Ascending aorta (tissue), 2 donors: Measurements from ENCODE around the gene UNC5A. TPM values are rescaled to one million over a fixed set of nuclear protein-coding genes. Genes with fewer than 3 reads are reported as not detected.

Experiments used
- DNase-seq, 2 donors: peaks; one replicate each; pipeline ENCODE4 v3.0.0-alpha.2; 2019; ENCODE audit warnings: low spot score in 2 of 2
- H3K27ac ChIP-seq, 2 donors: fragments of 200-600 bp; sonication (generic); one replicate each; pipeline ENCODE4 v1.5.1; 2016 to 2017; ENCODE audit warnings: mild to moderate bottlenecking in 1 of 2
- H3K27me3 ChIP-seq: fragments of 200-600 bp; sonication (generic); one replicate; pipeline ENCODE4 v1.5.1; 2017
- H3K36me3 ChIP-seq, 2 donors: fragments of 200-600 bp; sonication (generic); one replicate each; pipeline ENCODE4 v1.5.1; 2016
- H3K4me1 ChIP-seq, 2 donors: fragments of 200-600 bp; sonication (generic); one replicate each; pipeline ENCODE4 v1.5.1; 2016 to 2017; ENCODE audit warnings: mild to moderate bottlenecking in 1 of 2
- H3K4me3 ChIP-seq, 2 donors: fragments of 200-600 bp; sonication (generic); one replicate each; pipeline ENCODE4 v1.5.1; 2016 to 2017; ENCODE audit warnings: mild to moderate bottlenecking in 1 of 2
- H3K9me3 ChIP-seq, 2 donors: fragments of 200-600 bp; sonication (generic); one replicate each; pipeline ENCODE4 v1.5.1; 2016
- CTCF ChIP-seq, 3 experiments: fragments of 200-600 bp in 2 of 3; fragments of 450-650 bp in 1 of 3; sonication (generic) in 2 of 3; IDR thresholded peaks; one replicate each; pipeline ENCODE4 v1.5.1; 2016 to 2019; ENCODE audit warnings: antibody characterized with exemption in 3 of 3, mild to moderate bottlenecking in 1 of 3, moderate library complexity in 1 of 3
- intact Hi-C: fragments of 100-400 bp; cut with DNase I; formaldehyde crosslinking; loops from one replicate; pipeline ENCODE4 v1.15.1; 2023
- total RNA-seq: library from RNA; depleted of rRNA; stranded (reverse); fragments of >200 nt; gene quantifications from one replicate; pipeline ENCODE4 v1.1.0, GENCODE V29; 2016

The UNC5A gene
- total RNA-seq, 1 donor from 2014 or later: not detected

GRCh38 chr5:176830995-176831423, 20.6 kb downstream of the UNC5A start:
- intact Hi-C loops: no loop called here
- no peak for DNase-seq
- TF ChIP-seq CTCF (IDR thresholded peaks at IDR 0.05): no peak
- H3K36me3 ChIP-seq: no peaks in the 10 kb centered on the region
- H3K27ac ChIP-seq: no peak overlapping the region
- no peaks in the 10 kb centered on the region for H3K4me1 ChIP-seq
- H3K27me3 ChIP-seq: no peaks in the 10 kb centered on the region
- H3K4me3 ChIP-seq: no peak overlapping the region
- H3K9me3 ChIP-seq: no peaks in the 10 kb centered on the region

GRCh38 chr5:176831425-176831824, 21.1 kb downstream of the UNC5A start:
- H3K36me3 ChIP-seq: no peaks in the 10 kb centered on the region
- no peak for TF ChIP-seq CTCF (IDR thresholded peaks at IDR 0.05)
- H3K27me3 ChIP-seq: no peaks in the 10 kb centered on the region
- H3K4me1 ChIP-seq: no peaks in the 10 kb centered on the region
- H3K4me3 ChIP-seq: no peak overlapping the region
- H3K9me3 ChIP-seq: no peaks in the 10 kb centered on the region
- DNase-seq: no peak
- no peak overlapping the region for H3K27ac ChIP-seq
- intact Hi-C loops: no loop called here

GRCh38 chr5:176832162-176832561, 21.8 kb downstream of the UNC5A start:
- no peaks in the 10 kb centered on the region for H3K27me3 ChIP-seq
- no peak for TF ChIP-seq CTCF (IDR thresholded peaks at IDR 0.05)
- H3K36me3 ChIP-seq: no peaks in the 10 kb centered on the region
- no peak overlapping the region for H3K4me3 ChIP-seq
- H3K4me1 ChIP-seq: no peaks in the 10 kb centered on the region
- intact Hi-C loops: no loop called here
- H3K9me3 ChIP-seq: no peaks in the 10 kb centered on the region
- no peak overlapping the region for H3K27ac ChIP-seq
- DNase-seq: no peak

- no peak for TF ChIP-seq CTCF (IDR thresholded peaks at IDR 0.05)
- no peak for DNase-seq
- Histone ChIP-seq H3K27me3 (no peaks in the 10 kb centered on the region), H3K4me3 (no peak overlapping the region), H3K9me3 (no peaks in the 10 kb centered on the region), H3K36me3 (no peaks in the 10 kb centered on the region), H3K4me1 (no peaks in the 10 kb centered on the region), H3K27ac (no peak overlapping the region)
- intact Hi-C loops: no loop called here
Observed at GRCh38 chr5:176833286-176833685, 22.9 kb downstream of the UNC5A start.

DNA sequence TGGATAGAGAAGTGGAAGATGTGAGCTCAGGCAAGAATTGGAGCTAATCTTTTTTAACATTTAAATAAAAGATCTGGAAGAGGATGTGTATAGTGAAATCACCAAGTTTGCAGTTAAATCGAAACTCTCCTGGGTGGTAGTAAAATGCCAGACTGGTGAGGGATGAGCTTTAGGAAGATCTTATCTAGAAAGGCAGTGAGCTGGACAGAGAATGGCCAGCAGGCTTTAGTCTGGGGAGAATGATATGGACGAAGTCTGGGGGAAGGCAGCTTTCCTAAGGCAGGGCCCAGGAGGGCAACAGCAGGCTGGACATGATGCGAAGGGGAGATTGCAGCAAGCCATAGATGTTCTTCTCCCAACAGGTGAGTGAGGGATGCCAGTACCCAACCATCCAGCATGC, 25.6 kb downstream of the UNC5A start:
- Histone ChIP-seq H3K4me1 (no peaks in the 10 kb centered on the region), H3K27ac (no peak overlapping the region), H3K27me3 (no peaks in the 10 kb centered on the region), H3K36me3 (no peaks in the 10 kb centered on the region), H3K4me3 (no peak overlapping the region), H3K9me3 (no peaks in the 10 kb centered on the region)
- DNase-seq: no peak
- intact Hi-C loops: no loop called here
- no peak for TF ChIP-seq CTCF (IDR thresholded peaks at IDR 0.05)
